HepG2 (cell line): ENCODE measurements around the gene THOC2.

Experiments
- CTCF ChIP-seq: sonication (generic); formaldehyde crosslinking; IDR thresholded peaks from 2 replicates; pipeline ENCODE4 v1.5.0; 2020; ENCODE audit warnings: mild to moderate bottlenecking, missing genetic modification reagents, moderate library complexity
- FUBP1 ChIP-seq: sonication (generic); formaldehyde crosslinking; IDR thresholded peaks from 2 replicates; pipeline ENCODE4 v1.5.1; 2020; ENCODE audit warnings: missing genetic modification reagents, mild to moderate bottlenecking, borderline replicate concordance
- HIC2 ChIP-seq: sonication (generic); formaldehyde crosslinking; IDR thresholded peaks from 2 replicates; pipeline ENCODE4 v1.9.0; 2022; ENCODE audit warnings: low read depth, missing genetic modification reagents
- HMGXB4 ChIP-seq, 2 experiments: sonication (generic) in 1 of 2; formaldehyde crosslinking in 1 of 2; IDR thresholded peaks; 2 replicates each; pipeline versions ENCODE4 v1.4.0 to v1.6.1; 2018 to 2020; ENCODE audit warnings: missing genetic modification reagents in 2 of 2, borderline replicate concordance in 1 of 2, low read depth in 1 of 2, mild to moderate bottlenecking in 1 of 2, missing biosample characterization in 1 of 2
- IRF9 ChIP-seq: sonication (generic); formaldehyde crosslinking; IDR thresholded peaks from 2 replicates; pipeline ENCODE4 v1.8.0; 2022; ENCODE audit warnings: missing genetic modification reagents, mild to moderate bottlenecking, borderline replicate concordance
- KLF11 ChIP-seq: IDR thresholded peaks from 2 replicates; pipeline ENCODE4 v1.6.1; 2016; ENCODE audit warnings: missing compliant biosample characterization
- NFE2L2 ChIP-seq: fragments of 150-350 bp; IDR thresholded peaks from 2 replicates; pipeline ENCODE4 v1.6.1; 2014; ENCODE audit warnings: low read length
- NFRKB ChIP-seq: fragments of 450-650 bp; IDR thresholded peaks from 2 replicates; pipeline ENCODE4 v1.6.1; 2017
- PRDM15 ChIP-seq: sonication (generic); formaldehyde crosslinking; IDR thresholded peaks from 2 replicates; pipeline ENCODE4 v1.4.0; 2020; ENCODE audit warnings: missing genetic modification reagents
- RFXAP ChIP-seq: sonication (generic); formaldehyde crosslinking; IDR thresholded peaks from 2 replicates; pipeline ENCODE4 v1.4.0; 2020; ENCODE audit warnings: missing genetic modification reagents, borderline replicate concordance
- SNAPC5 ChIP-seq: sonication (generic); formaldehyde crosslinking; IDR thresholded peaks from 2 replicates; pipeline ENCODE4 v1.8.1; 2023; ENCODE audit warnings: mild to moderate bottlenecking, missing genetic modification reagents, borderline replicate concordance
- ZNF703 ChIP-seq: sonication (generic); formaldehyde crosslinking; IDR thresholded peaks from 2 replicates; pipeline ENCODE4 v1.5.1; 2020; ENCODE audit warnings: missing genetic modification reagents, mild to moderate bottlenecking, moderate library complexity, borderline replicate concordance

GRCh38 chrX:123753656-123754350, 21.0 kb upstream of the THOC2 start:
- TF ChIP-seq PRDM15 (CRISPR knock-in tag) (no peak), ZNF703 (CRISPR knock-in tag) (no peak), HMGXB4 (CRISPR knock-in tag; IDR thresholded peaks at IDR 0.05; ENCODE audit: borderline replicate concordance in 1 of 2, low read depth in 1 of 2) (no peak), HIC2 (CRISPR knock-in tag) (no peak), IRF9 (CRISPR knock-in tag) (no peak), SNAPC5 (CRISPR knock-in tag) (no peak), KLF11 (CRISPR knock-in tag) (no peak), FUBP1 (CRISPR knock-in tag) (no peak), CTCF (CRISPR knock-in tag) (no peak), RFXAP (CRISPR knock-in tag) (no peak), NFRKB (no peak), NFE2L2 (no peak)
